ENCODE data around the gene ISCA1. TPM values are rescaled to one million over a fixed set of nuclear protein-coding genes. Genes with fewer than 3 reads are reported as not detected.

Gene ISCA1
- 52.8 and 54.5 TPM in 2 replicates for total RNA-seq

GRCh38 chr9:86282077-86282978 lies at the start of gene ISCA1:
Gene ISCA1 (minus strand): TSS chr9:86282538. CDS start chr9:86282458, 80 bp downstream.

GRCh38 chr9:86259557-86259956 lies 22.8 kb downstream of the ISCA1 start, which contains the start of gene C9orf153:
Gene C9orf153 (minus strand): TSS chr9:86259657. CDS start chr9:86229603, 30,054 bp downstream.

Other genes starting within 250 kb of the ISCA1 start
- gene GOLM1, start 183.0 kb downstream of the ISCA1 start, total RNA-seq, result 61.4 and 69.3 TPM in 2 replicates
- gene C9orf153, start 22.9 kb downstream of the ISCA1 start, total RNA-seq, result 0.16 TPM in 1 of 2 replicates, not detected in the other
- gene TUT7, start 71.9 kb upstream of the ISCA1 start, total RNA-seq, result 16.6 and 24.3 TPM in 2 replicates

Data from cardiac atrium fibroblast (primary cell).